Fibroblast of mammary gland (primary cell): ENCODE results near the gene RTL5.
A peak's percentile ranks its signal among the peaks of the same experiment; 100 is the strongest.

Experiments used
- DNase-seq: peaks from one replicate; pipeline ENCODE4 v3.0.0-alpha.2; 2010; ENCODE audit warnings: low read depth
- H3K4me3 ChIP-seq: 2 replicates; pipeline ENCODE4 v1.5.1; 2011; ENCODE audit warnings: low read depth, mild to moderate bottlenecking, low read length, moderate library complexity; ENCODE audit not compliant: control insufficient read depth
- TF ChIP-seq, protein P1 (sequence below): conservative IDR thresholded peaks from 2 replicates; pipeline ENCODE4 v1.5.1; 2011; ENCODE audit warnings: low read depth, low read length, inconsistent platforms; ENCODE audit not compliant: control insufficient read depth, insufficient read depth

Gene RTL5

DNA sequence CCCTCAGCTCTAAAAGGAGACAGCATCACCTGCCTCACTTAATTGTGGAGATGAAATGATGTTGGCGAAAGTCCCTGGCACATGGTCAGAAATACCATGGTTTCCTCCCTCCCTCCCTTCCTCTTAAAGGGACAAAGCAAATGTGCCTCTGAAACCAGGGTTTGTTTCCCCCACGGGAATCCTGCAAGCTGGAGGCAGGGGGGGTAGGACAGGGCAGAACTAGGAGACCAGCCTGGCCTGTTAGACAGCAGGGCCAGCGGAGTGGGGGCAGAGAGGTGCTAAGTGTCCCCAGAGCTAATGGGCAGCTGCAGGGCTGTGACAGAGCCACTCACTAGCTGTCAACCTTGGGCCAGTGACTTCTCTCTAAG lies 5.7 kb downstream of the RTL5 start:
- H3K4me3 ChIP-seq: no peak overlapping the region
- peak; percentile 24 for DNase-seq
- TF ChIP-seq, protein P1, sequence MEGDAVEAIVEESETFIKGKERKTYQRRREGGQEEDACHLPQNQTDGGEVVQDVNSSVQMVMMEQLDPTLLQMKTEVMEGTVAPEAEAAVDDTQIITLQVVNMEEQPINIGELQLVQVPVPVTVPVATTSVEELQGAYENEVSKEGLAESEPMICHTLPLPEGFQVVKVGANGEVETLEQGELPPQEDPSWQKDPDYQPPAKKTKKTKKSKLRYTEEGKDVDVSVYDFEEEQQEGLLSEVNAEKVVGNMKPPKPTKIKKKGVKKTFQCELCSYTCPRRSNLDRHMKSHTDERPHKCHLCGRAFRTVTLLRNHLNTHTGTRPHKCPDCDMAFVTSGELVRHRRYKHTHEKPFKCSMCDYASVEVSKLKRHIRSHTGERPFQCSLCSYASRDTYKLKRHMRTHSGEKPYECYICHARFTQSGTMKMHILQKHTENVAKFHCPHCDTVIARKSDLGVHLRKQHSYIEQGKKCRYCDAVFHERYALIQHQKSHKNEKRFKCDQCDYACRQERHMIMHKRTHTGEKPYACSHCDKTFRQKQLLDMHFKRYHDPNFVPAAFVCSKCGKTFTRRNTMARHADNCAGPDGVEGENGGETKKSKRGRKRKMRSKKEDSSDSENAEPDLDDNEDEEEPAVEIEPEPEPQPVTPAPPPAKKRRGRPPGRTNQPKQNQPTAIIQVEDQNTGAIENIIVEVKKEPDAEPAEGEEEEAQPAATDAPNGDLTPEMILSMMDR: no peak

GRCh38 chrX:72125331-72126047 lies 6.2 kb downstream of the RTL5 start:
- DNase-seq: no peak
- H3K4me3 ChIP-seq: no peak overlapping the region
- TF ChIP-seq, protein P1: no peak

DNA sequence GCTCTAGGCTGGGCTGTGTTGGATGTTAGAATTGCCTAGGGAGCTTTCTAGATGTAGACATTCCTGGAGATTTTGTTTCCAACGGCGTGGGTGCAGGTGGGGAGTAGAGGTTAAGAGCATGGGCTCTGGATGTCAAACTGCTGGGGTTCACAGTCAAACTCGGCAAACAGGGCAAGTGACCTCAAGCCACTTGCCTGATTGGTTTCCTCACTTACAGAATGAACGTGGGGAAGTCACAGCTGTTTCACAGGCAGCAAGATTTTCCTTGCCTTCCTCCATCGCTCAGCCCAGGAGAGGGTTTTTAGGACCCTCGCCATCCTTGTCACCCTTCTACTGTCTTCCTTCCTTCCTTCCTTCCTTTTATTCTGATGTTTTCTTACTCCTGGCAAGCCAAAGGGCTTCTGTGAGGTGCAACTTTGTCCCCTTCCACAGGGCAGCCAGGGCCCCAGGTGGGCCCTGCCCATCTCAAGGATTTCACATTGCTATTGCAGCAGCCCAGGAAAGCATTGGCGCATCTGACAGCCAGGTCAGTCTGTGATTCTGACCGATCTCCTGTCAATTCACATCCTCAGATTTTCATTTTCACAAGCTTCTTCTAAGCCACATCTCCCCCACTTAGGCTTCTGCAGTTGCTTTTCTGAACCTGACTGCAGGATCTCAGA lies 7.0 kb downstream of the RTL5 start:
- H3K4me3 ChIP-seq: no peak overlapping the region
- TF ChIP-seq, protein P1: no peak
- no peak for DNase-seq

GRCh38 chrX:72123471-72124185 lies 8.1 kb downstream of the RTL5 start:
- DNase-seq: no peak
- TF ChIP-seq, protein P1: no peak
- H3K4me3 ChIP-seq: no peak overlapping the region

- TF ChIP-seq, protein P1: no peak
- no peak overlapping the region for H3K4me3 ChIP-seq
- DNase-seq: no peak
Observed at GRCh38 chrX:72122621-72123337, 8.9 kb downstream of the RTL5 start.

DNA sequence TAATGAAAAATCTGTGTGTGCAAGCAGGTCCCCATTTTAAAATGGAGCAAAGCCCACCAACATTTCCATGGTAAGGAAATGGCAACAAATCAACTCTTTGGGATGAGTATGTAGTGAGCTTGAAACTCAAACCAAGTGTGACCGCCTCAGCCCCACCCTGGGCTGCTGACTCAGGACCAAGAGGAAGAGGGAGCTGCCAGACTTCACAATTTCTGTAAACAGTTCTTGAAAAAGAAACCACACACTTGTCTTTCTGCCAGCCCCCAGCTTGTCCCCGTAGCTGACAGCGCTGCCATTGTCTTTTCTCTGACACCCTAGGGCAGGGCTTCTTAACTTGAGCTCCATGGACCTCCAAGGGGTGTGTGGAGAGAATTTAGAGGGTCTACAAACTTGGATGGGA lies 10.3 kb downstream of the RTL5 start:
- TF ChIP-seq, protein P1: no peak
- peak; percentile 86 for DNase-seq
- H3K4me3 ChIP-seq: no peak overlapping the region
